ENCODE results near the gene RBM19.
"Not testable (repeated sequence)": the region's sequence is repeated elsewhere in the genome, so short reads cannot be mapped to it uniquely, and the experiment has no call there.

The RBM19 gene

GRCh38 chr12:113965951-113966797 is at the start of gene RBM19:
Gene RBM19, minus strand, starts transcription at chr12:113966325. Its CDS starts 98 bp downstream, at chr12:113966227.
- peak; percentile 93 for DNase-seq (ENCODE audit: low read depth)

- DNase-seq (ENCODE audit: low read depth), result no peak
Observed at GRCh38 chr12:114015851-114016250, 49.7 kb upstream of the RBM19 start.

GRCh38 chr12:114013575-114014345 is 47.6 kb upstream of the RBM19 start:
- peak; percentile 3 for DNase-seq (ENCODE audit: low read depth)

- DNase-seq (ENCODE audit: low read depth), result no peak
Observed at GRCh38 chr12:114012744-114013431, 46.8 kb upstream of the RBM19 start.

GRCh38 chr12:114011711-114012110 is 45.6 kb upstream of the RBM19 start:
- DNase-seq (ENCODE audit: low read depth), result no peak

- DNase-seq (ENCODE audit: low read depth), result no peak
Observed at GRCh38 chr12:114006482-114007425, 40.6 kb upstream of the RBM19 start.

- DNase-seq (ENCODE audit: low read depth), result no peak
Observed at GRCh38 chr12:114004402-114004801, 38.3 kb upstream of the RBM19 start.

- DNase-seq (ENCODE audit: low read depth), result no peak
Observed at GRCh38 chr12:114003286-114003685, 37.2 kb upstream of the RBM19 start.

- no peak for DNase-seq (ENCODE audit: low read depth)
Observed at GRCh38 chr12:114001511-114002340, 35.6 kb upstream of the RBM19 start.

GRCh38 chr12:114000861-114001260 is 34.7 kb upstream of the RBM19 start:
- DNase-seq (ENCODE audit: low read depth), result no peak

- DNase-seq (ENCODE audit: low read depth), result not testable (repeated sequence)
Observed at GRCh38 chr12:114000261-114000660, 34.1 kb upstream of the RBM19 start.

- no peak for DNase-seq (ENCODE audit: low read depth)
Observed at GRCh38 chr12:113997365-113997764, 31.2 kb upstream of the RBM19 start.

GRCh38 chr12:113996026-113996425 is 29.9 kb upstream of the RBM19 start:
- DNase-seq (ENCODE audit: low read depth), result no peak

GRCh38 chr12:113994051-113994450 is 27.9 kb upstream of the RBM19 start:
- no peak for DNase-seq (ENCODE audit: low read depth)

GRCh38 chr12:113992751-113993150 is 26.6 kb upstream of the RBM19 start:
- not testable (repeated sequence) for DNase-seq (ENCODE audit: low read depth)

GRCh38 chr12:113991224-113992044 is 25.3 kb upstream of the RBM19 start:
- DNase-seq (ENCODE audit: low read depth), result no peak

- DNase-seq (ENCODE audit: low read depth), result no peak
Observed at GRCh38 chr12:113990250-113991223, 24.4 kb upstream of the RBM19 start.

GRCh38 chr12:113988976-113989375 is 22.9 kb upstream of the RBM19 start:
- DNase-seq (ENCODE audit: low read depth), result no peak

Measured in HS-27A (cell line).